GM12865 (cell line): Measurements from ENCODE around the gene VPS16.
"Not testable (repeated sequence)": the region's sequence is repeated elsewhere in the genome, so short reads cannot be mapped to it uniquely, and the experiment has no call there.

ENCODE experiments used
- DNase-seq: peaks from one replicate; pipeline ENCODE4 v3.0.0; 2010; ENCODE audit warnings: low read depth
- H3K4me3 ChIP-seq: 2 replicates; pipeline ENCODE4 v1.5.1; 2011; ENCODE audit warnings: mild to moderate bottlenecking, low read depth, low read length, control low read depth
- CTCF ChIP-seq: IDR thresholded peaks from 2 replicates; pipeline ENCODE4 v1.5.1; 2011; ENCODE audit warnings: low read length, control low read depth, low read depth, inconsistent platforms; ENCODE audit not compliant: insufficient read depth; ENCODE audit errors: missing control alignments

VPS16 gene

GRCh38 chr20:2801286-2801728 lies 39.2 kb upstream of the VPS16 start:
- no peak for DNase-seq
- TF ChIP-seq CTCF = no peak
- H3K4me3 ChIP-seq = no peak overlapping the region

- no peak for TF ChIP-seq CTCF
- no peak for DNase-seq
- no peak overlapping the region for H3K4me3 ChIP-seq
Measured at GRCh38 chr20:2804041-2804828, 36.3 kb upstream of the VPS16 start.

- TF ChIP-seq CTCF = no peak
- no peak overlapping the region for H3K4me3 ChIP-seq
- DNase-seq = no peak
Measured at GRCh38 chr20:2804852-2805688, 35.5 kb upstream of the VPS16 start.

- H3K4me3 ChIP-seq = no peak overlapping the region
- no peak for DNase-seq
Measured at GRCh38 chr20:2805689-2806350, 34.7 kb upstream of the VPS16 start.

GRCh38 chr20:2806351-2806701 lies 34.2 kb upstream of the VPS16 start:
- no peak for TF ChIP-seq CTCF
- H3K4me3 ChIP-seq = no peak overlapping the region
- no peak for DNase-seq

More at GRCh38 chr20:2805689-2806350, 34.7 kb upstream of the VPS16 start:
- TF ChIP-seq CTCF = no peak

GRCh38 chr20:2807019-2807418 lies 33.5 kb upstream of the VPS16 start:
- TF ChIP-seq CTCF = no peak
- H3K4me3 ChIP-seq = no peak overlapping the region
- DNase-seq = no peak

- not testable (repeated sequence) for H3K4me3 ChIP-seq, DNase-seq
Measured at GRCh38 chr20:2807929-2808328, 32.6 kb upstream of the VPS16 start.
